ENCODE data around the gene FUT6.
"Not testable (repeated sequence)": the region's sequence is repeated elsewhere in the genome, so short reads cannot be mapped to it uniquely, and the experiment has no call there.

The FUT6 gene

GRCh38 chr19:5880196-5880595, 40.7 kb upstream of the FUT6 start:
- no peak for DNase-seq (ENCODE audit: extremely low spot score)
- ChIA-PET POLR2A (no interaction called here), CTCF (no interaction called here)
- no peak for TF ChIP-seq CTCF (IDR thresholded peaks at IDR 0.05; ENCODE audit: control extremely low read depth, extremely low read depth, low read depth, missing control alignments)

- ChIA-PET CTCF (interaction anchor here (0.8 to 0.9 kb wide), 2 partner anchors 69 to 90 kb away, joined by 3 read pairs; no protein-coding TSS in a partner anchor), POLR2A (no interaction called here)
- no peak for DNase-seq (ENCODE audit: extremely low spot score)
- TF ChIP-seq CTCF (IDR thresholded peaks at IDR 0.05; ENCODE audit: control extremely low read depth, extremely low read depth, low read depth, missing control alignments) = no peak
Observed at GRCh38 chr19:5877882-5878281, 38.4 kb upstream of the FUT6 start.

GRCh38 chr19:5877427-5877826, 37.9 kb upstream of the FUT6 start:
- TF ChIP-seq CTCF (IDR thresholded peaks at IDR 0.05; ENCODE audit: control extremely low read depth, extremely low read depth, low read depth, missing control alignments) = no peak
- POLR2A ChIA-PET = no interaction called here
- CTCF ChIA-PET = interaction anchor here (0.8 to 0.9 kb wide), 2 partner anchors 68 to 90 kb away, joined by 3 read pairs; no protein-coding TSS in a partner anchor
- no peak for DNase-seq (ENCODE audit: extremely low spot score)

- POLR2A ChIA-PET; DNase-seq (ENCODE audit: extremely low spot score): not testable (repeated sequence)
- CTCF ChIA-PET = interaction anchor here (0.6 kb wide), 1 partner anchor 1145 kb away, joined by 3 read pairs; no protein-coding TSS in a partner anchor
Observed at GRCh38 chr19:5874496-5874895, 35.0 kb upstream of the FUT6 start.

GRCh38 chr19:5873617-5874199, 34.2 kb upstream of the FUT6 start:
- no peak for DNase-seq (ENCODE audit: extremely low spot score)
- POLR2A ChIA-PET = no interaction called here
- no peak for TF ChIP-seq CTCF (IDR thresholded peaks at IDR 0.05; ENCODE audit: control extremely low read depth, extremely low read depth, low read depth, missing control alignments)
- CTCF ChIA-PET = no interaction called here

- POLR2A ChIA-PET = interaction anchor here (0.6 kb wide), 1 partner anchor 669 kb away, joined by 7 read pairs; no protein-coding TSS in a partner anchor
- TF ChIP-seq CTCF (IDR thresholded peaks at IDR 0.05; ENCODE audit: control extremely low read depth, extremely low read depth, low read depth, missing control alignments) = no peak
- CTCF ChIA-PET = no interaction called here
- DNase-seq (ENCODE audit: extremely low spot score) = no peak
Observed at GRCh38 chr19:5870986-5871394, 31.5 kb upstream of the FUT6 start.

- no peak for TF ChIP-seq CTCF (IDR thresholded peaks at IDR 0.05; ENCODE audit: control extremely low read depth, extremely low read depth, low read depth, missing control alignments)
- POLR2A ChIA-PET = no interaction called here
- CTCF ChIA-PET = no interaction called here
- DNase-seq (ENCODE audit: extremely low spot score) = no peak
Observed at GRCh38 chr19:5867201-5868136, 28.0 kb upstream of the FUT6 start.
